Activated T-cell treated with anti-CD3 and anti-CD28 coated beads, Interleukin-2, amount 50 U/mL, for 72 hours (primary cell): ENCODE measurements around the gene HHIPL2. TPM values are rescaled to one million over a fixed set of nuclear protein-coding genes. Genes with fewer than 3 reads are reported as not detected.

Source experiments
- ATAC-seq, 2 donors: fragments of 150-1000 bp; cut with Tn5 transposase; replicated peaks in 1 of 2; 2 replicates each; pipeline ENCODE4 v1.10.0; 2021; ENCODE audit warnings: moderate library complexity in 2 of 2, mild to moderate bottlenecking in 1 of 2
- DNase-seq, 2 donors: peaks; one replicate each; pipeline ENCODE4 v3.0.0; 2021 to 2022; ENCODE audit warnings: mixed read lengths in 1 of 2
- H3K27ac Mint-ChIP-seq: one replicate; pipeline ENCODE4 v1.8.0; 2022; ENCODE audit warnings: mild to moderate bottlenecking, moderate library complexity, mixed read lengths
- H3K27me3 Mint-ChIP-seq: one replicate; pipeline ENCODE4 v1.8.0; 2022; ENCODE audit warnings: low read depth, mixed read lengths
- H3K36me3 Mint-ChIP-seq, 2 donors: one replicate each; pipeline ENCODE4 v1.8.0; 2022; ENCODE audit warnings: mixed read lengths in 2 of 2, mild to moderate bottlenecking in 1 of 2; ENCODE audit not compliant: insufficient read depth in 2 of 2
- H3K4me1 Mint-ChIP-seq: one replicate; pipeline ENCODE4 v1.8.0; 2022; ENCODE audit warnings: low read depth, mixed read lengths
- H3K4me3 Mint-ChIP-seq, 2 donors: one replicate each; pipeline ENCODE4 v1.8.0; 2022; ENCODE audit warnings: mild to moderate bottlenecking in 2 of 2, mixed read lengths in 2 of 2, moderate library complexity in 2 of 2
- H3K9me3 Mint-ChIP-seq, 2 donors: one replicate each; pipeline ENCODE4 v1.8.0; 2022; ENCODE audit warnings: mixed read lengths in 2 of 2
- total RNA-seq, 2 donors: library from RNA; stranded (reverse); gene quantifications; one replicate each; pipeline ENCODE4 v1.2.3, GENCODE V29; 2022

Gene HHIPL2
- total RNA-seq, result under 1 TPM in 1 of 2 donors, not detected in 1; 0.56 TPM

DNA sequence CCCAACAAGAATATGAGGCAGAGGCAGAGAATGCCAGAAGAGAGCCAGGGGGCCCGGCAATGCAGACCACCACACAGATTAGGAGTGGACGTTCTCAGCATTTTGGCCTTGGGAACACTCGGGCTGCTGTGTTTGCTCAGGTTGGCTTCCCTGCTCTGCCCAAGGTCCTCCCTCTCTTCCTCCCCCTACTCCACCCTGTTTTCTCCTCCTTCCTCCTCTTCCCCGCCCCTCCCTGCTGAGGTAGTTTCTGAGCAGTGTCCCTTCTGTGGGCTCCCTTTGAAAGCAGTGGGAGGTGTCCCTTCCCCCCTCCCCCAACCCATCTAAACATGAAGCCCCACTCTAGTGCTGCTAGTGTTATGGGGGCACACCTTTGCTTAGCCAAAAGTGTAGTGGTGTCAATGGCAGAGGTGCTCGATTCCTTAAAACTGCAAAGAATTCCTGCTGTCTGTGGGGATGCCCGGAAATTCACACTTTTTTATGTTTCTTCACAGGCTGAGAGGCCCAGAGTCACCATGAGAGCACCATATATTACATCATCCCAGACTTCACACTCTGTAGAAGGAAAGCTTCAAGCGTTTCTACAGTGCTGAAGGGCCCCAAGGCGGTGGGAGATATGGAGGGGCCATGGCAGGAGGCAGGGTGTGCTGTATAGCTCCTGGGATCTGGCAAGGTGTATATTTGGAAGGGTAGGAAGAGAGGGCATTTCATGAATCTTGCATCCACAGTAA lies at the start of gene HHIPL2:
HHIPL2 (minus strand) TSS at position 161 of the 728 bp plus-strand sequence; CDS start at position 101, 60 bp downstream.
- no peak for DNase-seq
- no peak within 1 kb of the TSS for H3K27ac Mint-ChIP-seq
- no peaks in the 10 kb centered on the region for H3K4me1 Mint-ChIP-seq

DNA sequence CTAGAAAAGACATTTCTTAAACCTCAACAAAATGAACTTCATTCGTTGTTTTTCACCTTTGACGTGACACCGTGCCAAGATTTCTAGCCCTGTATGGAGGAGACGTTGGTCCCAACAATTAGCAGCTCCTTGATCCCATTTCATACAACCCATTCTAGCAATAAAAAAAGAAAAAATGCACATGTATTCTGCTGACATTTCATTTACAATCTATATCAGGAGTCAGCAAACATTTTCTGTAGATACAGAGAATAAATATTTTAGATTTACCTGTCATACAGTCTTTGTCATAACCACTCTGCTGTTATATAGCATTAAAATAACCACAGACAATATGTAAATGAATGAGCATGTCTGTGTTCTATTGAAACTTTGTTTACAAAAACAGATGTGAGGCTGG lies 48.8 kb upstream of the HHIPL2 start:
- no peak overlapping the region for H3K4me3 Mint-ChIP-seq
- no peaks in the 10 kb centered on the region for H3K4me1 Mint-ChIP-seq
- ATAC-seq, result no peak
- peaks cover 0 to 1% of the 10 kb centered on the region in 2 donors for H3K36me3 Mint-ChIP-seq
- DNase-seq, result no peak
- H3K27me3 Mint-ChIP-seq, result no peaks in the 10 kb centered on the region
- no peak overlapping the region for H3K27ac Mint-ChIP-seq
- no peaks in the 10 kb centered on the region for H3K9me3 Mint-ChIP-seq

More for the DNA sequence above, at the start of gene HHIPL2:
- H3K4me3 Mint-ChIP-seq, result no peak within 1 kb of the TSS
- H3K9me3 Mint-ChIP-seq, result no peaks in the 10 kb centered on the region
- H3K27me3 Mint-ChIP-seq, result peaks cover 22% of the 10 kb centered on the region
- ATAC-seq, result no peak
- no peaks in the 10 kb centered on the region for H3K36me3 Mint-ChIP-seq

GRCh38 chr1:222594789-222595188 lies 46.9 kb upstream of the HHIPL2 start:
- H3K4me1 Mint-ChIP-seq, result peaks cover 11% of the 10 kb centered on the region
- peaks cover 0 to 2% of the 10 kb centered on the region in 2 donors for H3K36me3 Mint-ChIP-seq
- H3K27me3 Mint-ChIP-seq, result no peaks in the 10 kb centered on the region
- DNase-seq (no peak), ATAC-seq (no peak)
- no peak overlapping the region for H3K27ac Mint-ChIP-seq
- H3K9me3 Mint-ChIP-seq, result no peaks in the 10 kb centered on the region
- H3K4me3 Mint-ChIP-seq, result no peak overlapping the region

- H3K9me3 Mint-ChIP-seq, result no peaks in the 10 kb centered on the region
- peaks cover 6 to 8% of the 10 kb centered on the region in 2 donors for H3K36me3 Mint-ChIP-seq
- DNase-seq, result no peak
- no peak overlapping the region for H3K27ac Mint-ChIP-seq
- no peak overlapping the region for H3K4me3 Mint-ChIP-seq
- no peak for ATAC-seq
- peaks cover 36% of the 10 kb centered on the region for H3K4me1 Mint-ChIP-seq
- H3K27me3 Mint-ChIP-seq, result no peaks in the 10 kb centered on the region
Observed at GRCh38 chr1:222592171-222592570, 44.3 kb upstream of the HHIPL2 start.

- Mint-ChIP-seq H3K36me3 (peaks cover 5 to 19% of the 10 kb centered on the region in 2 donors), H3K4me1 (peaks cover 58% of the 10 kb centered on the region), H3K27ac (peak within 1 kb of the TSS; percentile 99), H3K9me3 (no peaks in the 10 kb centered on the region), H3K27me3 (no peaks in the 10 kb centered on the region), H3K4me3 (peak within 1 kb of the TSS; percentile 95 to 98)
- ATAC-seq, result peak; percentile 99
- peak; percentile 84 to 90 for DNase-seq
Observed at GRCh38 chr1:222589462-222590302, 41.8 kb upstream of the HHIPL2 start, which contains the start of gene TAF1A. Gene TAF1A (minus strand): TSS chr1:222589933.

GRCh38 chr1:222588135-222588534 lies 40.2 kb upstream of the HHIPL2 start:
- Mint-ChIP-seq H3K36me3 (peaks cover 8 to 23% of the 10 kb centered on the region in 2 donors), H3K4me3 (peak overlapping the region; percentile 19 to 95), H3K27me3 (no peaks in the 10 kb centered on the region), H3K4me1 (peaks cover 59% of the 10 kb centered on the region), H3K27ac (no peak overlapping the region), H3K9me3 (no peaks in the 10 kb centered on the region)
- ATAC-seq, result no peak
- DNase-seq, result no peak

GRCh38 chr1:222586842-222587241 lies 38.9 kb upstream of the HHIPL2 start:
- peak overlapping the region; percentile 50 to 52 for H3K4me3 Mint-ChIP-seq
- no peaks in the 10 kb centered on the region for H3K9me3 Mint-ChIP-seq
- peak overlapping the region; percentile 86 for H3K27ac Mint-ChIP-seq
- DNase-seq (no peak), ATAC-seq (peak; percentile 23 to 25)
- H3K4me1 Mint-ChIP-seq, result peaks cover 71% of the 10 kb centered on the region
- no peaks in the 10 kb centered on the region for H3K27me3 Mint-ChIP-seq
- H3K36me3 Mint-ChIP-seq, result peaks cover 11 to 31% of the 10 kb centered on the region in 2 donors

- Mint-ChIP-seq H3K27me3 (no peaks in the 10 kb centered on the region), H3K27ac (no peak overlapping the region), H3K36me3 (peaks cover 7 to 25% of the 10 kb centered on the region in 2 donors), H3K4me1 (peaks cover 44% of the 10 kb centered on the region), H3K4me3 (no peak overlapping the region), H3K9me3 (no peaks in the 10 kb centered on the region)
- DNase-seq (no peak), ATAC-seq (no peak)
Observed at GRCh38 chr1:222583079-222583478, 35.2 kb upstream of the HHIPL2 start.

GRCh38 chr1:222582099-222582774 lies 34.3 kb upstream of the HHIPL2 start:
- Mint-ChIP-seq H3K9me3 (no peaks in the 10 kb centered on the region), H3K27me3 (no peaks in the 10 kb centered on the region), H3K27ac (no peak overlapping the region), H3K4me3 (no peak overlapping the region), H3K4me1 (peaks cover 35% of the 10 kb centered on the region), H3K36me3 (peaks cover 7 to 29% of the 10 kb centered on the region in 2 donors)
- ATAC-seq, result no peak
- DNase-seq, result no peak

- no peak overlapping the region for H3K27ac Mint-ChIP-seq
- H3K36me3 Mint-ChIP-seq, result peaks cover 7 to 18% of the 10 kb centered on the region in 2 donors
- ATAC-seq, result no peak
- H3K4me1 Mint-ChIP-seq, result peaks cover 12% of the 10 kb centered on the region
- no peaks in the 10 kb centered on the region for H3K9me3 Mint-ChIP-seq
- DNase-seq, result no peak
- H3K4me3 Mint-ChIP-seq, result no peak overlapping the region
- H3K27me3 Mint-ChIP-seq, result no peaks in the 10 kb centered on the region
Observed at GRCh38 chr1:222579316-222579715, 31.4 kb upstream of the HHIPL2 start.

GRCh38 chr1:222570837-222571236 lies 22.9 kb upstream of the HHIPL2 start:
- ATAC-seq (no peak), DNase-seq (no peak)
- Mint-ChIP-seq H3K27ac (no peak overlapping the region), H3K4me3 (no peak overlapping the region), H3K9me3 (no peaks in the 10 kb centered on the region), H3K4me1 (no peaks in the 10 kb centered on the region), H3K27me3 (no peaks in the 10 kb centered on the region), H3K36me3 (peaks cover 9 to 25% of the 10 kb centered on the region in 2 donors)

GRCh38 chr1:222561656-222562055 lies 13.8 kb upstream of the HHIPL2 start:
- Mint-ChIP-seq H3K27ac (no peak overlapping the region), H3K9me3 (no peaks in the 10 kb centered on the region), H3K4me3 (no peak overlapping the region), H3K27me3 (no peaks in the 10 kb centered on the region), H3K36me3 (peaks cover 1 to 20% of the 10 kb centered on the region in 2 donors), H3K4me1 (no peaks in the 10 kb centered on the region)
- no peak for ATAC-seq
- no peak for DNase-seq

DNA sequence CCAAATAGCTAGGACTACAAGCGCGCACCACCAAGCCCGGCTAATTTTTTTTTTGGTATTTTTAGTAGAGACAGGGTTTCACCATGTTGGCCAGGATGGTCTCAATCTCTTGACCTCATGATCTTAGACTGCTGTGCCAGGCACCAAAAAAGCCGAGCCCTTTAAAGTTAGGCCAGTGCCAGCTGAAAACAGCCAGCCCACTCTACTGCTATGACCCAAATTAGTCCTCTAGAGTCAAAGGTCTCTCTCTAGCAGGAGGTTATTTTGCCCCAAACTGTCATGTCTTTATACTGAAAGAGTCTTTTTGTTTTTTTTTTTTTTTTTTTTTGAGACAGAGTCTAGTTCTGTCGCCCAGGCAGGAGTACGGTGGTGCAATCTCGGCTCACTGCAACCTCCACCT lies 9.7 kb upstream of the HHIPL2 start:
- Mint-ChIP-seq H3K4me3 (no peak overlapping the region), H3K27ac (no peak overlapping the region)
- DNase-seq, result no peak

More for the DNA sequence above, 9.7 kb upstream of the HHIPL2 start:
- H3K4me1 Mint-ChIP-seq, result no peaks in the 10 kb centered on the region
- no peak for ATAC-seq
- H3K27me3 Mint-ChIP-seq, result no peaks in the 10 kb centered on the region
- H3K9me3 Mint-ChIP-seq, result no peaks in the 10 kb centered on the region
- H3K36me3 Mint-ChIP-seq, result peaks cover 1 to 18% of the 10 kb centered on the region in 2 donors
